Midbrain (tissue), 1 donor: Measurements from ENCODE around the gene C4BPB.
"Not testable (repeated sequence)": the region's sequence is repeated elsewhere in the genome, so short reads cannot be mapped to it uniquely, and the experiment has no call there.

Experiments used
- DNase-seq: peaks from one replicate; lab custom pipeline; 2025; lab: John Stamatoyannopoulos, UW

C4BPB gene, protein sequence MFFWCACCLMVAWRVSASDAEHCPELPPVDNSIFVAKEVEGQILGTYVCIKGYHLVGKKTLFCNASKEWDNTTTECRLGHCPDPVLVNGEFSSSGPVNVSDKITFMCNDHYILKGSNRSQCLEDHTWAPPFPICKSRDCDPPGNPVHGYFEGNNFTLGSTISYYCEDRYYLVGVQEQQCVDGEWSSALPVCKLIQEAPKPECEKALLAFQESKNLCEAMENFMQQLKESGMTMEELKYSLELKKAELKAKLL

DNA sequence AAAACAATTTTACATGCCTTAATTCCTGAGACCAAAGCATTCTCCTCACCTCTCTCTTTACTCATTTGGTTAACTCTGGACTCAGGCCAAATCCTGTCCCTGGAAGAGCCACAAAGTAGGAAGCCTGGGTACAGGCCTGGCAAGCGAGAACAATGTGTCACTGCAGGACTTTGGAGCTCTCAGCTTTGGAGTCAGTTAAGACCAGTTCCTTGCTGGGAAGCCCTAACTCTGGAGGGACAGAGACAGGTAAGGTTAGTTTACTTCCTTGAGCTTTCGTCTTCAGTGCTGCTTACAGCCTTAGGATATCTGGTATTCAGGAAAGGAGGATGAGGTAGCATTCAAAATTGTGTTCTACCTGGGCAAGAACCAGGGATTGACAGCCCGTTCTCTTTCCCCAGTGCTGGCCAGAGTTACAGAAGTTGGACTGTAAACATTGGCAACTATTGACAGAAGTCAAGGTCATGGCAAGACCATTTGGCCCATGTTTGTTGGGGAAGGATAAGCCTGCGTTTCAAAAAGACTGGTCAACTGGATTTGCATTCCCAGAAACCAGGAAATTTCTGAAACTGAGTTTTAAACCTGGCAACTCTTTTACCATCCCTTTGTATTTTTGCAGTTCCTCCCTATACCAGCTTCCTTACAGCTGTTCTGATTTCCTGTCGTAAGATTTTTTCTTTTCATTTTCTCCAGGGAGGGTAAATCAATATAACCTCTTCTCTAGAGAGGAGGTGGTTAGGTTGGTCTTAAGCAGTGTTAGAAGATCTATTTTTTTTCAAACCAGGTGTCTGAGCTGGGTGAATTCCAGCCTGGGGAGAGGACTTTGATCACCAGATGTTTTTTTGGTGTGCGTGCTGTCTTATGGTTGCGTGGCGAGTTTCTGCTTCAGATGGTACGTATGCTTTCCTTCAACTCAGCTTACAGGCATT is at the start of gene C4BPB:
TSS of gene C4BPB (plus strand) at position 160 of the 926 bp plus-strand sequence. CDS start at position 832, 672 bp downstream.
- DNase-seq = no peak

DNA sequence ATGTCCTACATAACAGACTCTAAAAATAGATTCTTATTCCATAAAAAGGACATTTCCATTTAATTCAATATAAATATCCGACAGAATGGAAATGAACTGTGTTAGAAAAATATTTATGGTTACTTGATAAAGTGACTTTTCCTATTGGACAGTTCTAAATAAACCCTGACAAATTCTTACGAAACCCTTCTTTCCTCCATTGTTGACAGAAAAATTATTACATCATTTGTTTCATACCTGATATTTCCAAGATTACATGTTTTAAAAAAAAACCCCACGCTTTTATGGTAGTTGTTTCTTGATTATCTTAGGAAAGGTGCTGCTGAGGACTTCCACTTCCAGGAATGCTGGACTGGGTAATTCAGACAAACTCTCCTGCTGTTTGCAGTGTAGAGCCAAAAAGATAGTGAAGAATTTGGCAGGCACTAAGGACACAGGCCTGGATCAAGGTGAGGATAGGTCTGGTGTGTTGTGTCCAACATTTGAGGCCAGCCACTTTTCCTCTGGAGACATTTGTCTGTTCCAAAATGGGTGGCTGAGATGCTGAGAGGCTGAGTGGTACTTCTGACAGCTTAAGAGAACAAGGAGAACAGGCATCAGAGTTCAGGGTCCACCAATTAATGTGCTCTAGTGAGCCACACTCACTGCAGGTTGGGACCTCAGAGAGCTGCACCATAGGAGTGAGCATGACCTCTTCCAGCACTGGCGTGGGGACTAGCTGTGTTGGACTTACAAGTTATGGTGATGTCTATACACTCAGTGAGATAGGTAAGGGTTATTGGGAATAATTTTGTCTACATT is 49.1 kb upstream of the C4BPB start:
- DNase-seq = no peak

DNA sequence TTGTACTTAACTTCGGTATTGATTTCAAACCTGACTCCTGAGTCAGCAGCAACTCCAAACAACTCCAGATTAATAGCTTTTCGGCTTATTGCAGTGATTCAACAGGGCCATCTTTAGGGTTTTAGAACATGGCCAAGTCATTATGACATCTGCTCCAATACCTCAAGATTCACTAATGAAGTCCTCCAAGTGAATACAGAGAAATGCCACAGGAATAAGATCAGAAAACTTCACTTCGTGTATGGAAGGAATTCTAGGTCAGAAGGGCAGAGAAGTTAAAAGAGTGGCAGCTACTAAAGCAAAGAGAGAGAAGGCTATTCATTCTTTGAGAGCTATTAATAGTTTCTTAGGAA is 48.5 kb upstream of the C4BPB start:
- no peak for DNase-seq

DNA sequence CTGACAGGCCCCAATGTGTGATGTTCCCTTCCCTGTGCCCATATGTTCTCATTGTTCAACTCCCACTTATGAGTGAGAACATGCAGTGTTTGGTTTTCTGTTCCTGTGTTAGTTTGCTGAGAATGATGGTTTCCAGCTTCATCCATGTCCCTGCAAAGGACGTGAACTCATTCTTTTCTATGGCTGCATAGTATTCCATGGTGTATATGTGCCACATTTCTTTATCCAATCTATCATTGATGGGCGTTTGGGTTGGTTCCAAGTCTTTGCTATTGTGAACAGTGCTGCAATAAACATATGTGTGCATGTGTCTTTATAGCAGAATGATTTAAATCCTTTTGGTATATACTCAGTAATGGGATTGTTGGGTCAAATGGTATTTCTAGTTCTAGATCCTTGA is 47.3 kb upstream of the C4BPB start:
- not testable (repeated sequence) for DNase-seq

DNA sequence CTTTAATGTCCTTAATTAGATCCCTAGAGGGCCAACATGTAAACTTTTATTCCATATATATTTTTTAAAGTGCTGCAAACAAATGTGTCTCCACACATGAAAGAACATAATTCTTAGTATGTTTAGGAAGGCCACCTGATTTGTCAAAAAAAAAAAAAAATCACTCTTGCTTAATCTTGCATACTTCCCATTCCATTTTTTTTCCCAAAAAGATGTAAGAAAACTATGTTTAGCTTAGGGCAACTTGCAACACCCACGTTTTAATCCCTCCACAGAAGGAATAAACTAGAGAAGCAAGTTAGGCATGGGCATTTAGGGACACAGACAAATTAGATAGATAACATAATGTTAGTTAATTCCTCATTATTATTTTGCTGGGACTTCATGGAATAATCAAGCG is 43.2 kb upstream of the C4BPB start:
- DNase-seq = no peak

DNA sequence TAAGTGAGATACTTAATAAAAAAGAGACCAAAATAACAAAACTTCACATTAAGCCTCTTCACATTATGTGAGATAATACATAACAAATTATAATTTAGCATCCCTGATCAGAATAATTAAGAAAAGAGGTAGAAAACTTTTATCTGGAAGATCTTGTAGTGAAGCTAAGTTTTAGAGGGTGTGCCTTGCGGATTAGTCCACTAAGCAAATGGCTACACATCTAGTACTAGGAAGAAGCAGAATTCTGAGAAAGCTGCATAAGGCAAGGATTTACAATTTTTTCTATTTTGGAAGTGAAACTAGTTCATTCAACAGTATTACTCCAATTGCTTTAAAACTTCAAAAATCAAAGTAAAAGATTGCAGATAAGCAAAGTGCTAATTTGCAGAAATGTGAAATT is 41.2 kb upstream of the C4BPB start:
- DNase-seq = no peak

DNA sequence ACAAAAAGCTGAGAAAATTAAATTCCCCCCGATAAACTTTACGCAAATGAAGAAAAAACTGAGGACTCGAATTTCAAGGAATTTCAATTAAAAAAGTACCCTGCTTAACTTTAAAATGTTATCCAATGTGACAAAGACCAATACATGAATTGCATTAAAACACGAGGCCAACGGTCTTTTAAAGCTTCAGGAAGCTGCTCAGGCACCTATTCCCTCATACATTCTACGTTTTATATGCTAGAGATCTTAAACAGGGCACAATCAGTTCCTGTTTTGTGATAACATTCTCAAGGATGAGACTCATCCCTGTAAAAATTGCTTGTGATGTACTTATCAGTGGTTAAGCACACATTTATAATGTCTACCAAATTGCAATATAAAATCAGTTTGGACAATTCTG is 40.6 kb upstream of the C4BPB start:
- DNase-seq = no peak

DNA sequence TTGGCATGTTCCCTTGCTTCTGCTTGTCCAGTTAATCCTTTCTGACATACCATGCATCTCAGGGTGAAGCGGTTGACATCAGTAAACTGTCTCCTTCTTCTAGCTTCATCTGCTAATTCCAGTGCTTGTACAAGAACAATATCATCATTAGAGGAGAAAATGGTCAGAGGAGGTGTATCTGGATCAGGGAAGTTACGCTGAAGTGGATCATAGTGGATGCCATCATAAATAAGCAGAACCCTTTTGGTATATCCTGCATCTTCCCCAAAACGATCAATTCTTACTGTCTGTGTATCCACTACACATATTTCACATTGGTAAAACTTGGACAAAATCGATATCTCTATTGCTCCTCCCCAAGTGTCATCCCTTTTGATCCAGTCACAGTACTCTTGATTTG is 39.6 kb upstream of the C4BPB start:
- no peak for DNase-seq

DNA sequence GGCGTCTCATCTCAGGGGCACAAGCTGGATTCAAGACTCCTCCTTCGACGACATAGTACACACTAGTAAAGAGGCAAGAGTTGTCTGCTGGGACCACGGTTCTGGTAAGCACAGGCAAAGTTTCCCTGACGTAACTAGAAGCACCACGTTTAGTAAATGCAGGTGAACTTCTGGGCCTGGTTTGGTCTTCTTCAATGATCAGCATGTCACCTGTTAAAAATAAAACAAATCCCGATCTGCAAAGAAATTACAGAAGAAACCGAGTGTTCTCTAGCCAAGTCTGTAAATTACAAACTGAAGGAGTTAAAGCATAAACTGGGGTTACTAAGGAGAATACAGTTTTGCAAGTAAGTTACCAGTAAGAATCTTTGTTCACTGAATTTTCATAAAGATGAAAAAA is 39.1 kb upstream of the C4BPB start:
- DNase-seq = no peak

DNA sequence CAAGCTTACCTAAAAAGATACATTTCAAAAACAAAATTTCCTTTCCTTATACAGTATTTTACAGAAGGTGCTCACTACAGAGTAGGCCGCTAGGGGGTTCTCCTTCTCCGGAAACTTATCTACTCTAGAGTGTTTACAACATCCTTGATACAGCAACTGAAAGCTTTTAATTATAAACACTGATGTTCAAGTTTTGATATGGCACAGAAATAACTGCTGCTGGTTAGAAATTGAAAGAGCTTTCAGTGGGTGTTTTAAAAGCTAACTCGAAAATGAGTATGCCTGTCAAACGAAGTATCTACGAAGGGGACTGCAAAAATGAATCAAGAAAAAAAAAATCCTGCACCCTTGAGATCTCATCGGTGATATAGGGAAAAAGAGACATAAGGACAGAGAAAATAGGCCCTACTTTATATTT is 38.7 kb upstream of the C4BPB start:
- peak; percentile 74 for DNase-seq

DNA sequence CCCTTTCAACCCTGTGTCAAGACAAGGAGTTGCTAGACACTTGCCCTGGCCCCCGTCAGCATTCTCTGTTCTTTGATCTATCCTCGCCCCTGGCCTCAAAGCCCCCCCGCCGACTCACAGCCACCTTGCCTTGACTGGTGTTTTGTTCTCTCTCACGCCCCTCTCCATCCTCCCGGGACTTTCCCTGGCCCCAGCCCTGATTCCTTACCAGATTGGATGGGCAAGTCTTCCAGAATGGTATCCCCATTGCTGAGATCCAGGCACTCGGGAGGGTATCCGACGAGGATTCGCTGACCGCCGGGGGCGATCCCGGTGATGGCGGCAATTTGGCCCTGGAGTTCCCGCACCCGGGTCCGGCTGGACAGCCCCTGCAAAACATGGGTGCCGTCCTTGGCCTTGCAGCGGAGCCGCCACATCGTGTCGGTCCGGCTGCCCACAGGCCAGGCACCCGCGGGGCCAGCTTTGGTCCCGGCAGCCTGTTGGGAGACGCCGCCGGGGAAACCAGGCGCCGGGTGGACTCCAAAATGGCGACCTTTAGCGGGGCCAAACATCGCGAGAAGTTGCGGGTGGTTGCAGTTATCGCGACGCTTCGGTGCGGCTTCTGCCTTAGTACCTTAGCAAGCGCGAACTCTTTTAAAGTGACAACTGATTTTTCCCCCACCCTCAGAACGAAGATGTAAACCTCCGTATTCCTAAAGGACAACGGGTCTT is 38.0 kb upstream of the C4BPB start:
- DNase-seq = peak; percentile 89

DNA sequence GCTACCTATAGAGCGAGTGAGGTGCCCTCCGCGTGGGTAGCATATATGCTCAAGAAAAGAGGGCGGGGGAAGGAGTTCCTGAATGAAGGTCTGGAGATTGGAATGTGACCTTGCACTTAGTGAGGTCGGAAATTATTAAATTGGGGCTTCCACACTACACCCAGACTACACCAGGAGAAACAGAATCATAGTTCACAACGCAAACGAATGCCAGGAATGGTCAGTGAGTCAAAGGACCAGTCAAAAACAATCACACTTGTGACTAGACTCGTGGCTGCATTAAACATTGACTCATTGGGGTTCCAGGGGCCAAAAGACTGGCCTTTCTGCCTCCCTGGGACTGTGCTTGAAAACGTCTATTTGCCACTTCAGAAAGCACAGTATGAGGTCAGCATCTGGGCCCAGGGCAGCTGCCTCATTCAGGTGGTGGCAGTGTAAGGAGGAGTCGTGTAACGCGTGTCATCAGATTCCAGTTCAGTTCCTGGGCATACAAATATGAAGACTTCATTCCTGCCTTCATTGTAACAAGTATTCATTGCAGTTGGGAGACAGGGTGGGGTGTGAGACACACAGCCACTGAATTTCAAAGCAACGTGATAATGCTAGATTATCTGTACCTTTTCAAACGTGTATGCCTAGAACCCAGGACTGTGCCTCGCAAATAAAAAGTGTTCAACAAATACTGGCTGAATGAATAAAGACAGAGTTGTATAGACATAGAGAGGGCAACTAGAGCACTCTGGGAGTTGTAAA is 37.3 kb upstream of the C4BPB start, which contains the start of gene YOD1:
TSS of gene YOD1 (minus strand) at position 18 of the 753 bp plus-strand sequence. CDS start 178 bp downstream, outside the sequence.
- DNase-seq = no peak

DNA sequence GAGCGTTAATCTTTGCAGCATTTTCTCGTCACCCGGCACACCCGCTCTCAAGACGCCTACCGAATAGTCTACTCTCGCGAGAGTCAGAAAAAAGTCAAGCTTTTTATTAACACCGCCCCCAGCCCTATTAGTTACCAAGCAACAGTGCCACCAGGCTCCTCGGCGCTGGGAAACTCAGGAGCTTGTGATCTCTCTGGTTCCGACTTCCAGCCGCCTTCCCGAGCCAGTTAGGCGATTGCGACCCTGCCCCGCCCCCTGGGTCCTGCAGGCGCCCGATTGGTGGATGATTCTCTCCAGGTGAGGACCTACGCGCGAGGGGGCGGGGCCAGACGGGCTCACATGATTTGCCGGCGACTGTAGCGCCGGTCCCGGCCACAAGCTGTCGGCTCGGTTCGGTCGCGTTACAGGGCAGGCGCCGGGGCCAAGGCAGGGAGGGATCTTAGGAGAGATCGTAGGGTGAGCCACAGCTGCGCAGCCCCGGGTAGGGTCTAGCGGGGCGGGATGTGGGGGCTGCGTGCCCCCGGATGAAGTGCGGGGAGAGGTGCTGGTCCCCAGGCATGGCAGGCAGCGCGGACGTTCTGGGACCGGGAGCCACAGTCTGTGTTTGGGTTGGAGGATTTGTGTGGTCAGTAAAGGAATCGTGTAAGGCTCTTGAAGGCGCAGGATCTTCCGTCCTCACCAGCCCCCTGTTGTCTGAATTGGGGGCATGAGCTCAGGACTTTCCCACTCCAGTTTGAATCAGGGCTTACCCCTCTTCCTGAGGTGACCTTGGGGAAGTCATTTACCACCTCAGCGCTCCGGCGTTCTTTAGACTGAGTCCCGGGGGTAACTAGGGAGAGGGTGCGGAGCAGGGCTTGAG is 35.5 kb upstream of the C4BPB start, which contains the start of gene PFKFB2:
TSS of gene PFKFB2 (plus strand) at position 365 of the 859 bp plus-strand sequence. CDS start 1,443 bp downstream, outside the sequence.
- peak; percentile 94 for DNase-seq

DNA sequence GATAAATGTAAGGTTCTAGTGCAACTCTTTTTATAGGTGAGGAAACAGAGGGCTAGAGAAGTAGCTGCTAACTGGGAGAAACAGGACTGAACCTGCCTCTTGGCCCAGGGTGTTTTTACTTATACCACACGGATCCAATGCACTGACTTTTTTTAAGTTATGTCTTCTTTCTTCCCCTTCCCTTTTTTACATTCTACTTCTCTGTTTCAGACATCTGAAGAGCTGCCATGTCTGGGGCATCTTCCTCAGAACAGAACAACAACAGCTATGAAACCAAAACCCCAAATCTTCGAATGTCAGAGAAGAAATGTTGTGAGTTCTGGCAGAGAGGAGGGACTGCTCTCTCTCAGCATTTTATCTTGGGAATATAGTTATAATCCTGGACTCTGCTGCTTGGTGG is 34.2 kb upstream of the C4BPB start:
- DNase-seq = no peak

DNA sequence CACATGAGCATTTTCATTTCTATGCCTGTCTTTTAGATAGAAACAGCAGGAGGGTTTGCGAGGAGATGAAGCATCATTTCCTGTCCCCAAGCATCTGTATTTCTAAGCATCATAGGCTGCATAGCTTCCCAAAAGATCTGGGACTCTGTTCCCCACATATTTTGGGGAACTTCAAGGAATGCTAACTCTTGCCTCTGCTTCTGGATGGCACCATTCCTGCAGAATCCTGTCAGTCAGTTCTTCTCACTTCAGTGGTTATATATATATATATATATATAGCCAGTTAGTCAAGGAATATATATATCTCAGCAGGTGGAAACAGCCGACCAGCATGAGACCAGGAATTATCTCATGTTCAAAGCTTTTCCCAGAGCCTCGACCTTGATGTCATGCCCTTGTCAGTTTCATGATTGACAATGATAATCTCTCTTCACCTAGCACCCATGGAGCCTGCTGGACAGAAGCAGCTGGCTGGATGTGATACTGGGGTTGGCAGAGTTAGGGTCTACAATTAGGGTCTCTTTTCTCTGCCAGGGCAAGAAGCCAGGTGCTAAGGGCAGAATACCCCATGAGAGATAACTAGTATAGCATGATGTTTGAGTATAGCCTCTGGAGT is 33.2 kb upstream of the C4BPB start:
- DNase-seq = no peak

DNA sequence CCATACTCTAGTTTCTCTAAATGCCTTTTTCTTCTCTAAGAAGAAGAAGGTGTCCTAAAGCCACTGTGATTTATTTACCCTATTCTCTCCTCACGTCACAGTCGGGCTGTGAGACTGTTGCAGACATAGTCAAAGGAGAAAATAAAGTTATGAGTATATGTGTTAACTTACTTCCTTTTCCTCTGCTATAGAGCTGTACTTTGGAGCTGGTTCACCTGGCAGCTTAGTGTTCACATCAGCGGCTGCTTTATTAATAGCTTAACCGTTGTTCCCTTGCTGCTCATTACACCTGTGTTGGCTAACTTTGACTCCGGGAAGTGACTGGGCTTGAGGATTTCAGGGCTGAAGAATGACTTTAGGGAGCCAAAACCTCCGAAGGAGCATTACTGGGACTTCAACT is 32.0 kb upstream of the C4BPB start:
- no peak for DNase-seq

DNA sequence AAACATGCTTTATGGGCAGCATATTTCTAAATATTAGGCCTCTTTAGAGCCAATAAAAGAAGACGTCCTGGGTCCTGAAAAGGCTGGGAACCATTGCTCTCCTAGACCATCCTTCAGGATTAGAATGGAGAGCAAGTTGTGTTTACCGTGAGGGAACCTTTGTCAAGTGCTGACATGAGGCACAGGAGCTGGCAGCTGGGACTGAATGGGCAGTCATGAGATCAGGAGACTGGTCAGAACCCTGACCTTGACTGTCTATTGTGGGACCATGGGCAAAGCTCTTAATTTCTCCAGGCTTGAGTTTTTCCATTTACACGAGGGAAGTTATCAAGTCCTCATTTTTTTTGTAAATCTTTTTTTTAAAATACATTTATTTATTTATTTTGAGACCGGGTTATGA is 30.4 kb upstream of the C4BPB start:
- no peak for DNase-seq

DNA sequence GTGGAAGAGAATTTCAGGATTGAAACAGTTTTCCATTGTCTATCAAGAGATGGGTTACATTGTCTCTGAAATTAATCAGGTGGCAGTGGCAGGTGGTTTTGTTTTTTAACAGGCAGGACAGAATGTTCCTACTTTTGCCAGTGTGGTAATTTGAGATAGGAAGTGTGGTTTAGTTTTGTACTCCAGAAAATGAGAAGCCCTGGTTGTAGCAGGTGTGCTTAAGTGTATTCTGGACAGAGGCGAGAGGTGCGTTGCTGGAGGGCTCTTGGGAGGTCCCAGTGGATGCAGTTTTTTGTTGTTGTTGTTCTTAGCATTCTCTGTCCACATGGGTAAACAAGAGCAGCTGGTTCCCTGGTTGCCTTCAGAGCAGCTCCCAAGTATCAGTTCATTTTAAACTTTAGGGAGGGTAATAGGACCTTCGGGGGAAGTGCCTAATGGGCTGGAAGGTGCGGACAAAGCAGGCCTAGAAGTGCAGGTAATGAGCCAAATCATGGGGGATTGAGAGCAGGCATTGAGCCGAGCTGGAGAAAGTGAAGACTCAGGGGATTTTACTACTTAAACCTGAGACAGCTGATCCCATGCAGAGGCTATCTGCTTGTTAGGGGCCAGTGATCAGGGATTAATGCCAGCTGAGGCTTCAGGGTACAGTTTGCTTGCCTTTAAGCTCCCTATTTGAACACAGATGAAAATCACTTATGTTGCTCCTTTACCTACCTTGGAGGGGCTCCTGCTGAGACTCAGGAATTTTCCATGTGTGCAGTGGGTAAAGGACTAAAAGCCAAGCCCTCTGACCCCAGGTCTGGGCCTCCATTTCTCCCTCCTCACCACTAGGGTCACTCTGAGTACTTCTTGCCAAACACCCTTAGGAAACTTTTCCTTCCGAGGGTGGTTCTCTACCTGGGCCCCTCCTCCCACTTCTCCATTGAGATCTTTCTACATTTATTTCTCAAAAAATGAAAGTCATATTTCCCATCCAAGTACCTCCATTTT is 29.5 kb upstream of the C4BPB start:
- no peak for DNase-seq
